PFSK-1 (cell line): ENCODE data around the gene MFSD6L.

Experiments
- FOXP2 ChIP-seq: optimal IDR thresholded peaks from 2 replicates; pipeline ENCODE3; 2011; ENCODE audit warnings: borderline replicate concordance, control low read depth, inconsistent platforms; ENCODE audit not compliant: insufficient read depth; ENCODE audit errors: extremely low read length, extremely low read depth
- POLR2AphosphoS5 ChIP-seq: IDR thresholded peaks from 2 replicates; pipeline ENCODE4 v1.6.1; 2012; ENCODE audit warnings: low read depth, mild to moderate bottlenecking, control low read depth, low read length, moderate library complexity
- REST ChIP-seq, 2 experiments: IDR thresholded peaks; 2 replicates each; pipeline versions ENCODE4 v1.6.1 to v1.8.0; 2011 to 2012; ENCODE audit warnings: low read depth in 2 of 2, low read length in 2 of 2, control low read depth in 1 of 2, inconsistent platforms in 1 of 2, mild to moderate bottlenecking in 1 of 2, moderate library complexity in 1 of 2; ENCODE audit not compliant: insufficient read depth in 1 of 2
- SIN3A ChIP-seq: IDR thresholded peaks from 2 replicates; pipeline ENCODE4 v1.6.1; 2012; ENCODE audit warnings: mild to moderate bottlenecking, low read length, moderate library complexity, borderline replicate concordance; ENCODE audit not compliant: insufficient read depth
- TAF1 ChIP-seq: IDR thresholded peaks from 2 replicates; pipeline ENCODE4 v1.6.1; 2012; ENCODE audit warnings: low read length, control low read depth, borderline replicate concordance; ENCODE audit not compliant: insufficient read depth

Gene MFSD6L

DNA sequence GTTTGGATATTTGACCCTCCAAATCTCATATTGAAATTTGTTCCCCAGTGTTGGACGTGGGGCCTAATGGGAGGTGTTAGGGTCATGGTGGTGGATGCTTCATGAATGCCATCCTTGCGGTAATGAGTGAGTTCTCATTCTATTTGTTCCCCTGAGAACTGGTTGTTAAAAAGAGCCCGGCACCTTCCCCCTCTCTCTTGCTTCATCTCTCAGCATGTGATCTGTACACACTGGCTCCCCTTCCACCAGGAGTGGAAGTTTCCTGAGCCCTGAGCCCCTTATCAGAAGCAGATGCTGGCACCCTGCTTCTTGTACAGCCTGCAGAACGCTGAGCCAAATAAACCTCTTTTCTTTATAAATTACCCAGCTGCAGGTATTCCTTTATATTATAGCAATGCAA is 42.7 kb upstream of the MFSD6L start:
- TF ChIP-seq FOXP2 (no peak), SIN3A (no peak)

DNA sequence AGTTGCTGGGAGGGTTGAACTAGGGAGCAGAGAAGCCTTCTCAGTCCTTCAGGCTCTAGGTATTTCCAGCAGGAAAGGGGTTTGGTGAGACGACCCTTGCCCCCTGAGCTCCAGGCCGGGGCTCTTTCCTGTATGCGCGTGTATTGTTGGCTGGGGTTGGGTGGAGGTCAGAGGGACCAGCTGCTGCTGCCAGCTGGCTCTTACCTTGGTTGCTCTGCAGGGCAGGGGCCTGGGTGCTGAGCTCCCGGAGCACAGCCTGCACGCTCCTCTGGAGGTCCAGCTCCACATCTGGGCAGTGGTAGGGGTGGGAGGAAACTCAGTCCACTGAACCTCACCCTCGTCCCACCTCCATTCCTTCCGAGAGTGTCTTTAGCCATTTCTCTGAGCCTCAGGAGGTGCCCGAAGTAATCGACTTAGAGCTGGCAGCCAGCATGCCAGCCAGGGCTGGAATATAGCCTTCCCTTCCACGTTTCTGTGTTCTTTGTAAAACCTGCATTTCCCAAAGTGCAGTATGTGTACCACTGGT is 40.3 kb upstream of the MFSD6L start:
- TF ChIP-seq POLR2AphosphoS5, result no peak
- TF ChIP-seq TAF1, result no peak
- TF ChIP-seq FOXP2, result no peak
- no peak for TF ChIP-seq SIN3A
- TF ChIP-seq REST (IDR thresholded peaks at IDR 0.05; ENCODE audit: insufficient read depth in 1 of 2, low read depth in 2 of 2, low read length in 2 of 2), result no peak

GRCh38 chr17:8838551-8839095 is 39.5 kb upstream of the MFSD6L start:
- TF ChIP-seq REST (IDR thresholded peaks at IDR 0.05; ENCODE audit: insufficient read depth in 1 of 2, low read depth in 2 of 2, low read length in 2 of 2) (no peak), TAF1 (no peak), POLR2AphosphoS5 (no peak), SIN3A (no peak), FOXP2 (no peak)

DNA sequence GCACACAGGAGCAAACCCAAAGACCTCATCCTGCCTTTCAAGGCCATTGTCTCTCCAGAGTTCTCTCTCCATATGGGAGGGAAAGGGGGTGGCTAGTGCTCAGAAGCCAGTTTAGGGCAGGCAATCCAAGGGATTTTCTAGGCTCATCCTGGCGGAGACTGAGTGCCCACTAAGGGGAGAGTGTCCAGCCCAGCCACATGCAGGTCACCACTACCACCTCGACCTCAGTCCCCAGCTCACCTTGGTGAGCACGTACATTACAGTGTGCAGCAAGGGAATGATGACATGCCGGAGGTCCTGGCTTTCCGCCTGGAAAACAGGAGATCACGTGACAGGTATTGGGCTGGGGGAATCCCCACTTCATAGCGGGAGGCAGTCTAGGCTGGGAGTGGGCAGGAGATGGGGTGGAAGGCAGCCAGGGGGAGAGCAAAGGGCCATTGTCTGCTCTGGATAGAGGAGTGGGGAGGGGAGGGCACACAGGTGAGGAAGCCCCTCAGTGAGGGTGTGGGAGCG is 38.5 kb upstream of the MFSD6L start:
- TF ChIP-seq REST (IDR thresholded peaks at IDR 0.05; ENCODE audit: insufficient read depth in 1 of 2, low read depth in 2 of 2, low read length in 2 of 2) (no peak), SIN3A (no peak), TAF1 (no peak), FOXP2 (no peak), POLR2AphosphoS5 (no peak)

DNA sequence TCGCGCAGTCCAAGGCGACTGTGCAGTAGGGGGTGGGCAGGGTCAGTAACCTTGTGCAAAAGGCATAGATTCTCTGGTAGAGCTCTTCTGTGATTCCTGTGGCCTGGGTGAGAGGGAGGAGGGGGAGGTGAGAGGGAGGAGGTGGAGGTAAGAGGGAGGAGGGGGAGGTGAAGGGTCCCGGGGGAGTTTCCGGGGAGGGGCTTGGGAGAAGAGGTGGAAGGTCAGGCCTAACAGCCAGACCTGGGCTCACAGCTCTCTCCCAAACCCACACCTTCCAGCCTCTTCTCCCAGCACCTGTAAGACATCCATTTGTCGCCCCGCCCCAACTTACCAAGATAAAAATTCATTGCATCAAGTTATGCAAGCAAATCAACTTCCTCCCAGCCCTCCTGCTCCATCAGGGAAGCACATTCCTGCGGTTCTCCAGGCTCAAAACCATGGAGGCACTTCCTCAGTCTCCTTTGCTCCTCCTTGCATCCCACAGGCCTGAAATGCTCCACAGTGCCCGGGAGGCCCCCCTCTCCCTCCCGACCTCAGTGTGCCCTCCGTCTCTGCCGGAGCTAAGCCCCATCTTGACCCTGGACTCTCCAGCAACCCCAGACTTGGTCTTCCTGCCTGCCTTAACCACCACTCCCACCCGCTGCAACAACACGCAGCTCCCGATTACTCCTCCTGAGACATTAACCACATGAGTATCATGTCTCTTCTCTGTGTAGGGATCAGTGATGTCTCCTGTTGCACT is 37.8 kb upstream of the MFSD6L start:
- TF ChIP-seq POLR2AphosphoS5 (no peak), FOXP2 (no peak), SIN3A (no peak), TAF1 (no peak), REST (IDR thresholded peaks at IDR 0.05; ENCODE audit: insufficient read depth in 1 of 2, low read depth in 2 of 2, low read length in 2 of 2) (no peak)
